GM21423 (cell line): Measurements from ENCODE around the gene OBSCN.

Experiments
- ATAC-seq: cut with Tn5 transposase; IDR thresholded peaks from one replicate; pipeline ENCODE4 v1.9.1; 2021; ENCODE audit warnings: mild to moderate bottlenecking, moderate library complexity; ENCODE audit not compliant: unreplicated experiment

The OBSCN gene

DNA sequence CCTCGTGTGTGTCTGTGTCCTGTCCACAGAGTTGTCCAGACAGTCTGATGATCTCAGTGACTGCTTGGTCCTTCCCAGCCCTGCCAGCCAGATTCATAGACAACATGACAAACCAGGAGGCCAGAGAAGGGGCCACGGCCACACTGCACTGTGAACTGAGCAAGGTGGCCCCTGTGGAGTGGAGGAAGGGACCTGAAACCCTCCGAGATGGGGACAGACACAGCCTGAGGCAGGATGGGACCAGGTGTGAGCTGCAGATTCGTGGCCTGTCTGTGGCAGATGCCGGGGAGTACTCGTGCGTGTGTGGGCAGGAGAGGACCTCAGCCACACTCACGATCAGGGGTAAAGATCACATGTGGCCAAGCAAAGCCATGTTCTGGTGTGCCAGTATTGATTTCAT, 96.4 kb downstream of the OBSCN start:
- ATAC-seq, result no peak

DNA sequence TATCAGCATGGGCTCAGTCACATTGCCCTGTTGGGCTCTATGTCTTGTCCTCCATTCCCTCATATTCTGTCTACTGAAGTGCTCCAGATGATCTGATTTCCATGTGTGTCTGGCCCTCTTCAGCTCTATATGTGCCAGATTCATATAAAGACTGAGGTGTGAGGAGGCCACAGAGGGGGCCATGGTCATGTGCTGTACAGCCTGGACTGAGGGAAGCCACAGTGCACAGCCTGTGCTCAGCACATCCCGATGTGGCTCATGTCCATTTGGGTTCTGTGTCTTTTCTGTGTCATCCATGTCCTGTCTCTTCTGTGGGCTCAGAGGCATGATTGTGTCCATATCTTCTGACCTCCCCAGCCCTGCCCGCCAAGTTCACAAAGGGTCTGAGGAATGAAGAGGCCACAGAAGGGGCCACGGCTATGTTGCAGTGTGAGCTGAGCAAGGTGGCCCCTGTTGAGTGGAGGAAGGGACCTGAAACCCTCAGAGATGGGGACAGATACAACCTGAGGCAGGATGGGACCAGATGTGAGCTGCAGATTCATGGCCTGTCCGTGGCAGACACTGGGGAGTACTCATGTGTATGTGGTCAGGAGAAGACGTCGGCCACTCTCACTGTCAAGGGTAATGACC, 97.0 kb downstream of the OBSCN start:
- no peak for ATAC-seq

DNA sequence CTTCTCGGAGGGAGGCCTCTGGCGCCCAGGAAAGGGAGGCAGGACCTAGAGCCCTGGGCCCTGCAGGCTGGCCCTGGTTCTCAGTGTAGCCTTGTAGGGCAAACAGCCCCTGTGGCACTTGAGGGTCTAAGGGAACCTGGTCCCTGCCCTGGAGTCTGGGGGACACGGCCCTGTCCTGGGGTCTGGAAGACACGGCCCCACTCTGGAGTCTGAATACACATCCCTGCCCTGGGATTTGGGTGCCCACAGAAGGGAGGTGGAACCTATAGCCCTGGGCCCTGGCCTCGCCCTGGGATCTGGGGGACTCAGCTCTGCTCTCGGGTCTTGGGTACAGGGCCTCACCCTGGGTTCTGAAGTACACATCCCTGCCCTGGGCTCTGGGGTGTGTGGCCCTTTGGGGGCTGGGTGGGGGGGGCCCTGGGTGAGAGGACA, 97.9 kb downstream of the OBSCN start:
- no peak for ATAC-seq

DNA sequence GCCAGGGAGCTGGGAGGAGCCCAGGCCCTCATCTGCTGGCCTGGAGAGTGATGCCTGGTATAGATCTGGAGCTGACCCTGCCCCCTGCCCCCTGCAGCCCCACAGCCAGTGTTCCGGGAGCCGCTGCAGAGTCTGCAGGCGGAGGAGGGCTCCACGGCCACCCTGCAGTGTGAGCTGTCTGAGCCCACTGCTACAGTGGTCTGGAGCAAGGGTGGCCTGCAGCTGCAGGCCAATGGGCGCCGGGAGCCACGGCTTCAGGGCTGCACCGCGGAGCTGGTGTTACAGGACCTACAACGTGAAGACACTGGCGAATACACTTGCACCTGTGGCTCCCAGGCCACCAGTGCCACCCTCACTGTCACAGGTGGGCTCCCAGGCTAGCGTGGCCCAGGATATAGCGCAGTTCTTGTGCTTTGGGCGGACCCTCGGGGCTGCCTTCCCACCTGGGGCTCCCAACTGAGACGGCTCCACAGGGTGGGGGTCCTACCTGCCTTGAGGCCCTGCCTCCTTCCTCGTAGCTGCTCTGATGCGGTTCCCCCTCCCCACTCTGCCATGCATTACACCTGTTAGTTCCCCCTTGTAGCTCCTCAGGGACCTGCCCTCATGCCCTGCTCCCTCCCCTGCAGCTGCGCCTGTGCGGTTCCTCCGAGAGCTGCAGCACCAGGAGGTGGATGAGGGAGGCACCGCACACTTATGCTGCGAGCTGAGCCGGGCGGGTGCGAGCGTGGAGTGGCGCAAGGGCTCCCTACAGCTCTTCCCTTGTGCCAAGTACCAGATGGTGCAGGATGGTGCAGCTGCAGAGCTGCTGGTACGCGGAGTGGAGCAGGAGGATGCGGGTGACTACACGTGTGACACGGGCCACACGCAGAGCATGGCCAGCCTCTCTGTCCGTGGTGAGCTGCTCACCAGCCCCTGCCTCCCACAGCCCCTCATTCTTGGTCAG, 98.7 kb downstream of the OBSCN start:
- ATAC-seq, result no peak

DNA sequence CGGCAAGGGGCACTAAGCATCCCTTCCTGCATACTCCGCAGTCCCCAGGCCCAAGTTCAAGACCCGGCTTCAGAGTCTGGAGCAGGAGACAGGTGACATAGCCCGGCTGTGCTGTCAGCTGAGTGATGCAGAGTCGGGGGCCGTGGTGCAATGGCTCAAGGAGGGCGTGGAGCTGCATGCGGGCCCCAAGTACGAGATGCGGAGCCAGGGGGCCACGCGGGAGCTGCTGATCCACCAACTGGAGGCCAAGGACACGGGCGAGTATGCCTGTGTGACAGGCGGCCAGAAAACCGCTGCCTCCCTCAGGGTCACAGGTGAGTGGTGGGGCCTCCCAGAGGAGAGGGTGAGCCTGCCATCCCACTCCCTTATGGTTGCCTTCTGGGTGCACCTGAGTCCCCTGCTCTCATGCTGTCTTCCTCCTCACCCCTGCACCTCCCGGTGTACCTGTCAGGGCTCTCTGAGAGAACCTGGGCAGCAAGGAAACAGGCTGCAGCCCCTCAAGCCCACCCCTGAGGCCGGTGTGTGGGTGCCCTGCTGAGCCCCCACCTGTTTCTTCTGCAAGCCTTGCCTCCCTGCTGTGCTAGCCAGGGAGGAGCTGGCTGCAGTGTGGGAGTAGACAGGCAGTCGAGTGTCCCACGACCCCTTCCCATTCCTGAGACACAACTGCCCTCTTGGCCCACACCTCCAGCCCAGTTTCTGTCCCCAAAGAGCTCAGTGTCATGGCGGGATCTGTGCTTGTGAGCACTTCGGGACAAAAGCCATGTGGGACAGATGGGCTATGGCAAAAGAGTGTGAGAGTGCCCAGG, 99.6 kb downstream of the OBSCN start:
- ATAC-seq, result no peak

DNA sequence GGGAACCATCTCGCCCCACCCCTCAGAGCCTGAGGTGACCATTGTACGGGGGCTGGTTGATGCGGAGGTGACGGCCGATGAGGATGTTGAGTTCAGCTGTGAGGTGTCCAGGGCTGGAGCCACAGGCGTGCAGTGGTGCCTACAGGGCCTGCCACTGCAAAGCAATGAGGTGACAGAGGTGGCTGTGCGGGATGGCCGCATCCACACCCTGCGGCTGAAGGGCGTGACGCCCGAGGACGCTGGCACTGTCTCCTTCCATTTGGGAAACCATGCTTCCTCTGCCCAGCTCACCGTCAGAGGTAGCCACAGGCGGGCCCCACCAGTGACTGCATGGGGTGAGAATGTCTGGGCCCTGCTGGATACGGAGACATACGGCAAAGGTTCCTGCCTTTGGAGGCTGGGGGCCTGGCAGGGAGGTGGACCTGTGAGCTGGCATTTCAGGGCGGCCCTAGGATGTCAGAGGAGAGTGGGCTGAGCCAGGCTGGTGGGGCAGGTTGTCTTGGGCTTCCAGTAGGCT, 100.3 kb downstream of the OBSCN start:
- no peak for ATAC-seq

DNA sequence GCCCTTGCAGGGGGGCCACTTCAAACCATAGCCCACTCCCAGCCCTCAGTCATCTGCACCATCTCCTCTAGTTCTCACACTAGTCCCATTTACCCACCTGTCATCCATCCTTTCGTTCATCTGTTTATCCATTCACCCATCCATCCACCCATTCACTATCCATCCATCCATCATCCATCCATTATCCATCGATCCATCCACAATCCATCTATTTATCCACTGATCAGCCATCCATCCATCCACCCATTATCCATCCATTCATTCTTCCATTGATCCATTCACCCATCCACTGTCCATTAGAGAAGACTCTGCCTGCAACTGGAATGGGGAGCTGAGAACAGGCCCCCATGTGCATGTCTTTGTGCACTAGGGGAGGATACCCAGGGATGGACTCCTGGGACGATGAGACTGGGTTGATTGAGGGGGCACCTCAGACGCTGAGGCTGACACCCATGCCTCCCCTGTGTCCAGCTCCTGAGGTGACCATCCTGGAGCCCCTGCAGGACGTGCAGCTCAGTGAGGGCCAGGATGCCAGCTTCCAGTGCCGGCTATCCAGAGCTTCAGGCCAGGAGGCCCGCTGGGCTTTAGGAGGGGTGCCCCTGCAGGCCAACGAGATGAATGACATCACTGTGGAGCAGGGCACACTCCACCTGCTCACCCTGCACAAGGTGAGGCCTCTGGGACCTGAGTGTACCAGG, 100.9 kb downstream of the OBSCN start:
- ATAC-seq, result no peak

DNA sequence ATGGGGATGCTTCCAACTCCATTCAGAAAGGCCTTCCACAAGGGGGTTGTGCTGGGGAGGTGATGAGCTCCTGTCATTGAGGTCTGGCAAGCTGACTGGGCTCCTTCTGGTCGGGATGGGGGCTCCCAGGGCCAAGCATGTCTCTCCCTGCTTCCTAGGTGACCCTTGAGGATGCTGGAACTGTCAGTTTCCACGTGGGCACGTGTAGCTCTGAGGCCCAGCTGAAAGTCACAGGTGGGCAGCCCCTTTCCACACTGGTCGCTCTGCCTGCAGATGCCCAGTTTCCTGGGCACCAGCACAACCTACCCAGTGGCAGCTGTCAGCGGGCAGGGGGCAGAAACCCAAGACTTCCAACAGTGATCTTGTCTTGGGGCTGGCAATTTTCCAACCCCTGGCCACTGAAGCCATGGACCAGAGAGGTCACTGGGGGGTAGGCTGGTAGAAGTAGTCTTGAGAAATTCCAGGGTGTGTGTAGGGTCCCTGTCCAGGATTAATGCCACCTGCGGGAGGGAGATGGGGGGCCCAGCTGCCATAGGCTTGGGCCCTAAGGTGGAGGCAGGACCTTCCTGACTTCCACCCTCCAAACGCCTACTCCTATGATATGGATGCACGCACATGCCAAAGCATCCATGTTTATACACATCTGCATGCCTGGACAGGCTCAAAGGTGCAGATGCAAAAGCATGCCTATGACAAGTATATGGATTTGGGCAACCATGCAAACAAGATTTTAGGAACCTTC, 101.7 kb downstream of the OBSCN start:
- ATAC-seq, result no peak

DNA sequence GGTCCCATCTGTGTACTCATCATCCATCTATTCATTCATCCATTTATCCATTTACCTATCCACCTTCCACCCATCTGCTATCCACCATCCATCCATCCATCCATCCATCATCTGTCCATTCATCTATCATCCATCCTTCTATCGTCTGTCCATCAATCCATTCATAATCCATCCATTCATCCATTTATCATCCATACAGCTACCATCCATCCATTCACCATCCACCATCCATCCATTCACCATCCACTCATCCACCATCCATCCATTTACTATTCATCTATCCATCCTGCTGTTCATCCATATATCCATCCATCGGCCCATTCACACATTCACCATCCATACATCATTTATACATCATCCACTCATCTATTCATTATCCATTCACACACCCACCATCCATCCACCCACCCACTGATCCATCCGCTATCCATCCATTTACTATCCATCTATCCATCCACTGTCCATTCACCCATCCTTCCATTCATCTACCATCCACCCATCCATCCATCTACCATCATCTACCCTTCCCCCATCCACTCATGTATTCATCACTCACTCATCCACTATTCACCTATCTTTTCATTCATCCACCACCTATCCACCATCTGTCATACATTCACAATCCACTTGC, 102.4 kb downstream of the OBSCN start:
- ATAC-seq, result no peak

DNA sequence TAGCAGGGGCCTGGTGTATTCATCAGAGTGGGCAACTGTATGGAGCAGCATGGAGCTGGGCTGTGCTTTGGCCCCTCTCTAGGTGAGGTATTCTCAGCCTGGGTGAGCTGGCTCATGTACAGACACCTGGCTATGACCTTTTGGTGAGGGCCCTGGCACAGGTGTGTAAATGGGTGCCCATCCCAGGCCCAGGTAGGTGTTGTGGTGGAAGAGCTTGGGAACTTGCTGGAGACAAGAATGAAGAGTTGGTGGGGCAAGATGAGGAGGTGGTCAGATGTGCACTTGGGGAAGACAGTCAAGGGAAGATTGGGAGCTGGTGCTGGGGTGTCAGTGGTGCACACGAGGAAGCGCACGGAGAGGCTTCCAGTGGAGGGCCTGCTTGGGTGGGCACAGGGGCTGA, 103.2 kb downstream of the OBSCN start:
- ATAC-seq, result no peak

DNA sequence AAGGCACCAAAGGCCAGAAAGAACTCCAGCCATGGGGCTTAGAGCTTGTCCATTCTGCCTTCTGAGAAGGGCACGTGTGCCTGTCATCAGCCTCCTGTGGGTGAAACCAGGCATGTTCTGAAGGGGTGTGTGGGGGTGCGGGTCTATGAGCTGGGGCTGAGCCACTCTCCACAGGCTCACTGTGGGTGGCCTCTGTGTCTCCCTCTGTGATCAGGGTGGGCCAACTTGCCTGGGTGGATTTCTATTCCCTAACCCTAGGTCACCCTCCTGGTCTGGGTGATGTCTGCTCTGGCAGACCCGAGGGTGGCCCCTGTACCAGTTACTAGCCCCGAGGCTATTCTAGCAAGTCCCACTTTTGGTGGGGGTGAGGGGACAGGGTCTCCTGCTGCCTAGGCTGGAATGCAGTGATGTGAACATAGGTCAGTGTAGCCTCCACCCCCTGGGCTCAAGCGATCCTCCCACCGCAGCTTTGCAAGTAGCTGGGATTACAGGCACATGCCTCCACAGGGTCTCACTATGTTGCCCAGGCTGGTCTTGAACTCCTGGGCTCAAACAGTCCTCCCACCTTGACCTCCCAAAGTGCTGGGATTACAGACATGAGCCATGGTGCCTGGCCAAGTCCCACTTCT, 104.4 kb downstream of the OBSCN start:
- ATAC-seq, result no peak

DNA sequence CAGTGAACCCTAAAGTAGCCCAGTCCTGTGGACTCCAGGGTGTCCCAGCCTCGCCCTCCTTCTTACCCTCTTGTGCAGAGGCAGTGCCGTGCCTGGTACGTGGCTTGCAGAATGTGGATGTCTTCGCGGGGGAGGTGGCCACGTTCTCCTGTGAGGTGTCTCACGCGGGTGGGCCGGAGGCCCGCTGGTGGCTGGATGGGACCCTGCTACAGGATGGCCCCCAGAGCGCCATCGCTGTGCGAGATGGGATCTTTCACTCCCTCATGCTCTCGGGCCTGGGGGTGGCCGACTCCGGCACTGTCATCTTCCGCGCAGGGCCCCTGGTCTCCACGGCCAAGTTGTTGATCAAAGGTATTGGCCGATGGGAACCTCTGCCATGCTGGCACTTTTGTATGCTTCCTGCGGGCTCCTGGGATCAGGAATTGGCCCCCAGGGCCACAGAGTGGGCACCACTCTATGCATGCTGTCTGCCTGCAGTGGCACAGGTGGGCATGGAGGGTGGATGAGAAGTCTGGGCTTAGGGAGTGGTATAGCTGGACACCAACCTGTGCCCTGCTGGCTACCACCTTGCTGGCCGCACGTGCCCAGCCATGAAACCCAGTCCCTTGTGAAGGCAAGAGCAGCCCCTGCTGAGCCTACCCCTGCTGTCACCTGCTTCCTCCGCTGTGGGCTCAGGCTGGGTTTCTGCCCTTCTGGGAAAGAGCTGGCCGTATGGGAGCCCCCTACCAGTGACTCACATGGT, 105.9 kb downstream of the OBSCN start:
- ATAC-seq, result no peak

DNA sequence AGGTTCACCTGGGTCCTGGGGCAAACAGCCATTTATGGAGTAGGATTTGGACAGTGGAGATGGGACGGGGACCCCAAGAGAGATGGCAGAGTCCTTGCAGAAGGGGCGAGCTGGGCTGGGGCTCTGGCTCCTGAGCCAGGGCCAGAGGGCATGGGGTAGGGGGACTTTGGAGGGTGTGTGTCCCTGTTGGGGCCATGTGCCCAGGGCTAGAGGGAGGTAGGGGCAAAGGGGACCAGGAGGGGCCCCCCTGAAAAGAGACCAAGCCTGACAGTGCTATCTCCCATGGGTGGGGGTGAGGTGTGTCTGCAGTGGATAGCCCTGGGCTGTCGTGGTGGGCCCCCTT, 106.4 kb downstream of the OBSCN start:
- ATAC-seq, result no peak

DNA sequence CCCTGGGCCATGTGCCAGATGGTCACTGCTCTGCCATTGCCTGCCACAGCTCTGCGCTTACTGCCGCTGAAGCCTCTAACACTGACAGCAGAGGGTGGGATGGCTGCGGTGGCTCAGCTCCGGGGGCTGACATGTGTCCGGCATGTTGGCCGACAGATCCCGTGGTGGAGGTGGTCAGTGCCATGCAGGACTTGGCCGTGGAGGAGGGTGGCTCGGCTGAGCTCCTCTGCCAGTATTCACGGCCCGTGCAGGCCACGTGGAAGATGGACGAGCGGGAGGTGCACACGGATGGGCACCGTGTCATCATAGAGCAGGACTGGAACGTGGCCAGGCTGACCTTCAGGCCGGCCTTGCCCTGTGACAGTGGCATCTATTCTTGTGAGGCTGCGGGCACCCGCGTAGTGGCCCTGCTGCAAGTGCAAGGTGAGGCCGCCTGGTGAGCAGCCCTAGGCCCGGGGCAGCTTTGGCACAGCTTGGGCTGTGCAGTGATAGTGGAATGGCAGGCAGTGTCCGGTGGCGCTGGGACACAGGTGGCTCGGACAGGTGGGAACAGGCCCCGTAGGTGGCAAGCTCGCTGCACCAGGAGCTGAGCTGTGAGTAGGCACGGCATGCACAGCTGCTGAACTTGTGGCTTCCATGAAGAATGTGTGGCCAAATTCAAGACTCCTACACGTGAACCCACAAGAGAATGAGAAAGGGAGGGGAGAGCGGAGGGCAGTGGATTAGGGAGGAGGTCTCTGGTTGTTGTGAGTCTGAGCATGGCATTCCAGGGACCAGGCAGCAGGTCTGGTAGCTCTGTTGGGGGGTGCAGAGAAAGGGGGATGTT, 107.0 kb downstream of the OBSCN start:
- ATAC-seq, result no peak

DNA sequence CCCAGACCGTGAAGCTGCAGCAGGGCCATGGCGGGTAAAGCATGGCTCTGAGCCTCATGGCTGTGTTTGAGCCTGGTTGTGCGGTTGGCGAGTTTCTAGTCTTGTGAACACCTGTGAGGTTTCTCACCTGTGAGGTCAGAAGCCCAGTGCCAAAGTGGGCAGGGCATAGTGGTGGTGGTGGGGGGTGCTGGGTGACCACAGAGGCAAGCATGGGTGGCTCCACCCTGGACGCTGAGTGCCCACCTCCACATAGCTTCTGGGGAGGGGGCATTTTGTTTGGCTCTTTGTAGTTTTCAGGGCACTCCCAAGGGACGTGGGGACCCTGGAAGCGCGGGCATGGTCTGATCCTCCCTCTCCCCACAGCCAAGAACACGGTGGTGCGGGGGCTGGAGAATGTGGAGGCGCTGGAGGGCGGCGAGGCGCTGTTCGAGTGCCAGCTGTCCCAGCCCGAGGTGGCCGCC, 107.7 kb downstream of the OBSCN start:
- ATAC-seq, result no peak

DNA sequence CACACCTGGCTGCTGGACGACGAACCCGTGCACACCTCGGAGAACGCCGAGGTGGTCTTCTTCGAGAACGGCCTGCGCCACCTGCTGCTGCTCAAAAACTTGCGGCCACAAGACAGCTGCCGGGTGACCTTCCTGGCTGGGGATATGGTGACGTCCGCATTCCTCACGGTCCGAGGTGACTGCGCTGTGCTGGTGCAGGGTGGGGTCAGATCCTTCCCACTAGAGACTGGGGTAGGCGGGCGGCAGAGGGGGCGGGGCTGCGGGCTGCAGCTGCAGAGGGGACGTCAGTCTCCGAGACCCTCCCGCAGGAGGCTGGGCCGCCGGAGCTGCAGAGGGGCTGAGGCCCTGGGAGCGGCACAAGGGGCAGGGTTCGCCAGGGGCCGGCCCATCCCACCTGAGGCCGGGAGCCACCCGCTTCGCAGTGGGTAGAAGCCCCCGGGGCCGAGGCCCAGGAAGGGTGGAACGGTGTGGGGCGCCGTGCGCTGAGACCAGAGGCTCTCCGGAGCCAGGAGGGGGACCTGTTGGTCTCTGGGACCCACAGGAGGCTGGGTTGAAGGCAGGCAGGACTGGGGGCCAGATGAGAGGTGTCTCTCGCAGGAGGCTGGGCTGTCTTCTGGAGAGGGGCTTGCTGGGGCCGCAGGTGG, 108.2 kb downstream of the OBSCN start:
- no peak for ATAC-seq
